A549 (cell line): ENCODE data around the gene ELF5. TPM values are rescaled to one million over a fixed set of nuclear protein-coding genes. Genes with fewer than 3 reads are reported as not detected.

Experiments used
- ATAC-seq, 2 experiments: fragments of 200-7000 bp in 1 of 2; fragments of >200 bp in 1 of 2; cut with Nextera tagmentation in 1 of 2; cut with Tn5 transposase in 1 of 2; 3 replicates each; pipeline versions ENCODE4 v1.8.0 to v1.9.1; 2018 to 2020; ENCODE audit warnings: mild to moderate bottlenecking in 1 of 2, moderate library complexity in 1 of 2
- CTCF ChIA-PET: fragments of 300-600 bp; sonication (Branson Sonifier 250); formaldehyde crosslinking; extraction: SDS; loops from one replicate; lab custom pipeline; 2021; ENCODE audit warnings: antibody characterized with exemption, inconsistent platforms; lab: Yijun Ruan, JAX
- POLR2A ChIA-PET: fragments of 350-600 bp; formaldehyde crosslinking; extraction: SDS; loops from one replicate; lab custom pipeline; 2021; ENCODE audit warnings: antibody characterized with exemption, inconsistent platforms; lab: Yijun Ruan, JAX
- DNase-seq, 2 experiments: peaks; one replicate each; pipeline versions ENCODE4 v3.0.0 to v3.0.0-alpha.2; 2011 to 2016; ENCODE audit warnings: low read depth in 1 of 2, low spot score in 1 of 2
- FAIRE-seq: peaks from 2 replicates; lab custom pipeline; 2011; peaks lifted over from hg19 to GRCh38; lab: Jason Lieb, UNC
- H3K27ac ChIP-seq, 2 experiments: fragments of >200 bp; sonication (Bioruptor Twin); formaldehyde crosslinking; 3 replicates each; pipeline ENCODE4 v1.5.1; 2016 to 2017
- H3K4me1 ChIP-seq: fragments of >200 bp; sonication (Bioruptor Twin); formaldehyde crosslinking; 3 replicates; pipeline ENCODE4 v1.6.1; 2016
- H3K4me2 ChIP-seq: fragments of >200 bp; sonication (Bioruptor Twin); formaldehyde crosslinking; 3 replicates; pipeline ENCODE4 v1.6.1; 2016
- H3K4me3 ChIP-seq: fragments of >200 bp; sonication (Bioruptor Twin); formaldehyde crosslinking; 3 replicates; pipeline ENCODE4 v1.5.1; 2016
- H3K9me3 ChIP-seq: fragments of >200 bp; sonication (Bioruptor Twin); formaldehyde crosslinking; 3 replicates; pipeline ENCODE4 v1.6.1; 2016
- BCL3 ChIP-seq: fragments of >200 bp; sonication (Bioruptor Twin); formaldehyde crosslinking; IDR thresholded peaks from 3 replicates; pipeline ENCODE4 v1.6.1; 2016
- CBX2 ChIP-seq: fragments of 200-600 bp; sonication (generic); IDR thresholded peaks from 2 replicates; pipeline ENCODE4 v1.6.1; 2016; ENCODE audit warnings: low read depth, mild to moderate bottlenecking, borderline replicate concordance
- CBX8 ChIP-seq: fragments of 200-600 bp; sonication (generic); IDR thresholded peaks from 2 replicates; pipeline ENCODE4 v1.6.1; 2016
- CHD2 ChIP-seq: fragments of 150-350 bp; IDR thresholded peaks from 2 replicates; pipeline ENCODE4 v1.6.1; 2014; ENCODE audit warnings: low read length; ENCODE audit not compliant: partially characterized antibody
- CHD4 ChIP-seq: fragments of 200-600 bp; sonication (generic); IDR thresholded peaks from 2 replicates; pipeline ENCODE4 v1.6.1; 2016; ENCODE audit warnings: antibody characterized with exemption, mild to moderate bottlenecking, borderline replicate concordance
- CTCF ChIP-seq: fragments of >200 bp; sonication (Bioruptor Twin); formaldehyde crosslinking; IDR thresholded peaks from 3 replicates; pipeline ENCODE4 v1.5.1; 2016
- E2F6 ChIP-seq: IDR thresholded peaks from 2 replicates; pipeline ENCODE4 v1.6.1; 2012; ENCODE audit warnings: low read depth, borderline replicate concordance
- EHMT2 ChIP-seq: fragments of 200-600 bp; sonication (generic); IDR thresholded peaks from 2 replicates; pipeline ENCODE4 v1.6.1; 2016; ENCODE audit warnings: antibody characterized with exemption, low read depth, mild to moderate bottlenecking, moderate library complexity
- EP300 ChIP-seq, 2 experiments: fragments of >200 bp; sonication (Bioruptor Twin); formaldehyde crosslinking; IDR thresholded peaks; 2 replicates in 1 of 2; 3 replicates in 1 of 2; pipeline ENCODE4 v1.6.1; 2016 to 2017
- FOSB ChIP-seq: fragments of 250-450 bp; sonication (Bioruptor Pico); IDR thresholded peaks from 2 replicates; pipeline ENCODE4 v1.5.0; 2020; ENCODE audit warnings: mild to moderate bottlenecking, moderate library complexity
- FOXS1 ChIP-seq: fragments of 250-450 bp; sonication (Bioruptor Pico); IDR thresholded peaks from 2 replicates; pipeline ENCODE4 v1.5.0; 2020; ENCODE audit warnings: mild to moderate bottlenecking, moderate library complexity
- HDAC2 ChIP-seq: fragments of 200-600 bp; sonication (generic); IDR thresholded peaks from 2 replicates; pipeline ENCODE4 v1.6.1; 2016
- HOXA7 ChIP-seq: fragments of 250-450 bp; sonication (Bioruptor Pico); IDR thresholded peaks from 2 replicates; pipeline ENCODE4 v1.5.0; 2020; ENCODE audit warnings: mild to moderate bottlenecking, moderate library complexity
- JUN ChIP-seq, 2 experiments: fragments of >200 bp; sonication (Bioruptor Twin); formaldehyde crosslinking; IDR thresholded peaks; 2 replicates in 1 of 2; 3 replicates in 1 of 2; pipeline ENCODE4 v1.6.1; 2016 to 2017
- JUNB ChIP-seq: fragments of >200 bp; sonication (Bioruptor Twin); formaldehyde crosslinking; IDR thresholded peaks from 2 replicates; pipeline ENCODE4 v1.6.1; 2016
- KDM1A ChIP-seq: fragments of 200-600 bp; sonication (generic); IDR thresholded peaks from 2 replicates; pipeline ENCODE4 v1.6.1; 2016; ENCODE audit warnings: low read depth, mild to moderate bottlenecking
- KDM5A ChIP-seq: fragments of 200-600 bp; sonication (generic); IDR thresholded peaks from 2 replicates; pipeline ENCODE4 v1.6.1; 2016; ENCODE audit warnings: antibody characterized with exemption, mild to moderate bottlenecking
- MAX ChIP-seq: IDR thresholded peaks from 2 replicates; pipeline ENCODE4 v1.6.1; 2012
- MAZ ChIP-seq: fragments of 150-350 bp; IDR thresholded peaks from 2 replicates; pipeline ENCODE4 v1.6.1; 2014; ENCODE audit warnings: antibody characterized with exemption, low read depth, low read length, borderline replicate concordance
- NFE2L2 ChIP-seq: fragments of 150-350 bp; conservative IDR thresholded peaks from 2 replicates; pipeline ENCODE4 v1.6.1; 2014; ENCODE audit warnings: low read length
- POLR2AphosphoS2 ChIP-seq: conservative IDR thresholded peaks from 2 replicates; pipeline ENCODE4 v1.6.1; 2012; ENCODE audit warnings: low read length, improper control_type of control experiment, inconsistent platforms
- RARB ChIP-seq: fragments of 250-450 bp; sonication (Bioruptor Pico); IDR thresholded peaks from 2 replicates; pipeline ENCODE4 v1.8.0; 2021; ENCODE audit warnings: mild to moderate bottlenecking, moderate library complexity
- SREBF2 ChIP-seq: fragments of 450-650 bp; IDR thresholded peaks from 2 replicates; pipeline ENCODE4 v1.6.1; 2014; ENCODE audit warnings: mild to moderate bottlenecking, moderate library complexity
- TFCP2L1 ChIP-seq: fragments of 250-450 bp; sonication (Bioruptor Pico); IDR thresholded peaks from 2 replicates; pipeline ENCODE4 v1.5.0; 2021; ENCODE audit warnings: mild to moderate bottlenecking
- TP53 ChIP-seq: fragments of 250-450 bp; sonication (Bioruptor Pico); IDR thresholded peaks from 2 replicates; pipeline ENCODE4 v1.5.0; 2021; ENCODE audit warnings: mild to moderate bottlenecking, moderate library complexity
- ZFP36 ChIP-seq: fragments of 450-650 bp; IDR thresholded peaks from 2 replicates; pipeline ENCODE4 v1.6.1; 2014; ENCODE audit warnings: borderline replicate concordance; ENCODE audit not compliant: partially characterized antibody
- ZSCAN20 ChIP-seq: fragments of 250-450 bp; sonication (Bioruptor Pico); IDR thresholded peaks from 2 replicates; pipeline ENCODE4 v1.8.0; 2022; ENCODE audit warnings: mild to moderate bottlenecking, moderate library complexity
- WGBS: methylation state at CpG from one replicate; pipeline ENCODE4 v1.1.6; 2017; ENCODE audit errors: missing lambda C conversion rate; 5-methylcytosine and 5-hydroxymethylcytosine counted together
- polyA plus RNA-seq, 4 experiments: library from polyadenylated mRNA; depleted of rRNA in 3 of 4; stranded (reverse); fragments of >200 nt; fragmentation: RNase III in 1 of 4; extraction: RNeasy Plus Mini Kit Qiagen cat#74134 plus additional on column Dnase treatment in 1 of 4; gene quantifications; 2 replicates in 3 of 4; 3 replicates in 1 of 4; pipeline ENCODE4 v1.2.3, GENCODE V29; 2011 to 2017
- TF ChIP-seq, protein P1 (sequence below): fragments of 450-650 bp; IDR thresholded peaks from 2 replicates; pipeline ENCODE4 v1.6.1; 2014; ENCODE audit warnings: antibody characterized with exemption

ELF5 gene
- polyA plus RNA-seq, 2 of the 4 experiments (the other 2 are of a cell fraction), result 0.04 TPM; not detected in 1

- no peaks in the 10 kb centered on the region for H3K9me3 ChIP-seq
- no peak for DNase-seq
- no peak overlapping the region for H3K4me3 ChIP-seq
- FAIRE-seq, result no peak
- no peak overlapping the region for H3K4me2 ChIP-seq
- POLR2A ChIA-PET, result no interaction called here
- H3K27ac ChIP-seq, result no peak overlapping the region
- CTCF ChIA-PET, result interaction anchor here (0.5 to 6.3 kb wide), 7 partner anchors 8 to 591 kb away, joined by 3 to 47 read pairs (median 3); partner anchors contain the start of gene ELF5
- TF ChIP-seq HDAC2 (no peak), CTCF (no peak), RARB (no peak), FOXS1 (CRISPR knock-in tag) (no peak), TP53 (CRISPR knock-in tag) (no peak), ZFP36 (no peak), NFE2L2 (no peak)
- TF ChIP-seq, protein P1, sequence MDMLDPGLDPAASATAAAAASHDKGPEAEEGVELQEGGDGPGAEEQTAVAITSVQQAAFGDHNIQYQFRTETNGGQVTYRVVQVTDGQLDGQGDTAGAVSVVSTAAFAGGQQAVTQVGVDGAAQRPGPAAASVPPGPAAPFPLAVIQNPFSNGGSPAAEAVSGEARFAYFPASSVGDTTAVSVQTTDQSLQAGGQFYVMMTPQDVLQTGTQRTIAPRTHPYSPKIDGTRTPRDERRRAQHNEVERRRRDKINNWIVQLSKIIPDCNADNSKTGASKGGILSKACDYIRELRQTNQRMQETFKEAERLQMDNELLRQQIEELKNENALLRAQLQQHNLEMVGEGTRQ, result no peak
- no peak for ATAC-seq
- WGBS, result 61% methylated on average over 7 of the region's 12 CpGs
- 0 out of 3 replicates have a peak, but pooled peaks cover 5% of the 10 kb centered on the region for H3K4me1 ChIP-seq
Measured at GRCh38 chr11:34524696-34525095, 11.1 kb upstream of the ELF5 start.

DNA sequence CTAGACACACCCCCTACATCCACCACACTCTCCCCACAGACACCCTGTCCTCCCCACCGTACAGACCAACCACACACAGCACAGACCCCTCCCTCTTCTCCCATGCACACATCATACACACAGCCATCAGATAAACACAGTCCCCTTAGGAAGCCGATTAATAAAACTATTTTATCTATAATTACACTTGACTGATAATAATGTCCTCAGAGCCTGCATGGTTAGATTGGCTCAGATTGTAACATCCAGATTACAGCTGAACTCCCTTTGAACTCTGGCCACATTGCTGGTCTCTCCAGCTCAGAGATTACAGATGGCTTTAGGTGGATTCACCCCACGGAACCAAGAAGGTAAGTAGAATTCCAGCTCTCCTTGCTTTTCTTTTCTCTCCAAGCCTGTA lies 9.5 kb upstream of the ELF5 start:
- 74% methylated on average over 3 of the region's 3 CpGs for WGBS
- H3K9me3 ChIP-seq, result no peaks in the 10 kb centered on the region
- no peak for TF ChIP-seq MAZ
- TF ChIP-seq, protein P1, result no peak
- TF ChIP-seq TFCP2L1 (CRISPR knock-in tag), result no peak
- TF ChIP-seq FOXS1 (CRISPR knock-in tag), result no peak
- TF ChIP-seq POLR2AphosphoS2, result no peak
- no peak for TF ChIP-seq JUN (IDR thresholded peaks at IDR 0.05)
- no peak for TF ChIP-seq KDM5A
- no peak for TF ChIP-seq CBX2
- TF ChIP-seq HOXA7 (CRISPR knock-in tag), result no peak
- no peak for TF ChIP-seq EHMT2
- no peak for TF ChIP-seq TP53 (CRISPR knock-in tag)
- no peak for TF ChIP-seq E2F6
- no peak for TF ChIP-seq CHD2
- no peak for TF ChIP-seq MAX
- no peak for TF ChIP-seq JUNB
- TF ChIP-seq, all 56 proteins: peak for 0
- FAIRE-seq, result no peak
- DNase-seq, result no peak
- no peak overlapping the region for H3K4me3 ChIP-seq
- ChIA-PET CTCF (interaction anchor here (0.9 to 6.3 kb wide), 2 partner anchors 10 to 23 kb away, joined by 5 to 47 read pairs; partner anchors contain the start of gene ELF5), POLR2A (no interaction called here)
- no peaks in the 10 kb centered on the region for H3K4me1 ChIP-seq
- no peak for ATAC-seq
- no peak overlapping the region for H3K27ac ChIP-seq
- no peak overlapping the region for H3K4me2 ChIP-seq

- no peak for ATAC-seq
- no peak overlapping the region for H3K4me3 ChIP-seq
- DNase-seq, result no peak
- no peak for FAIRE-seq
- CTCF ChIA-PET, result interaction anchor here (0.9 to 2.0 kb wide), 2 partner anchors 10 to 23 kb away, joined by 5 to 11 read pairs; partner anchors contain the start of gene ELF5
- TF ChIP-seq SREBF2, result no peak
- no peak for TF ChIP-seq KDM1A
- no peak for TF ChIP-seq CHD4
- TF ChIP-seq FOSB, result no peak
- no peak for TF ChIP-seq CBX8
- no peak for TF ChIP-seq BCL3
- no peak for TF ChIP-seq ZSCAN20 (CRISPR knock-in tag)
- TF ChIP-seq EP300 (IDR thresholded peaks at IDR 0.05), result no peak
- no peak for TF ChIP-seq JUN (IDR thresholded peaks at IDR 0.05)
- TF ChIP-seq, all 56 proteins: peak for 0
- H3K27ac ChIP-seq, result no peak overlapping the region
- H3K4me2 ChIP-seq, result no peak overlapping the region
- no peaks in the 10 kb centered on the region for H3K4me1 ChIP-seq
- POLR2A ChIA-PET, result no interaction called here
- H3K9me3 ChIP-seq, result no peaks in the 10 kb centered on the region
- 18% methylated on average over 2 of the region's 2 CpGs for WGBS
Measured at GRCh38 chr11:34522188-34522587, 8.6 kb upstream of the ELF5 start.
